Right atrium auricular region (tissue), 2 donors: ENCODE data around the gene MAU2. TPM values are rescaled to one million over a fixed set of nuclear protein-coding genes. Genes with fewer than 3 reads are reported as not detected.

ENCODE experiments used
- DNase-seq: peaks from one replicate; pipeline ENCODE4 v3.0.0-alpha.2; 2019; ENCODE audit warnings: low spot score
- H3K27ac ChIP-seq, 2 donors: fragments of 200-600 bp; sonication (generic); 1 replicate in 1 of 2; 2 replicates in 1 of 2; pipeline ENCODE4 v1.5.1; 2016 to 2019
- H3K27me3 ChIP-seq, 2 donors: fragments of 200-600 bp; sonication (generic); one replicate each; pipeline versions ENCODE4 v1.5.1 to v1.6.0; 2017 to 2019
- H3K36me3 ChIP-seq: fragments of 200-600 bp; sonication (generic); one replicate; pipeline ENCODE4 v1.5.1; 2016
- H3K4me1 ChIP-seq, 2 donors: fragments of 200-600 bp; sonication (generic); one replicate each; pipeline versions ENCODE4 v1.5.1 to v1.6.0; 2017 to 2019
- H3K4me3 ChIP-seq, 2 donors: fragments of 200-600 bp; sonication (generic); 1 replicate in 1 of 2; 2 replicates in 1 of 2; pipeline ENCODE4 v1.5.1; 2017 to 2019; ENCODE audit warnings: mild to moderate bottlenecking in 1 of 2, moderate library complexity in 1 of 2
- H3K9me3 ChIP-seq, 2 donors: fragments of 200-600 bp; sonication (generic); one replicate each; pipeline ENCODE4 v1.5.1; 2019
- CTCF ChIP-seq, 2 donors: fragments of 200-600 bp; sonication (generic); IDR thresholded peaks; one replicate each; pipeline ENCODE4 v1.5.1; 2019; ENCODE audit warnings: antibody characterized with exemption in 2 of 2
- total RNA-seq, 2 donors: library from RNA; depleted of rRNA; stranded (reverse); fragments of >200 nt; gene quantifications; one replicate each; pipeline ENCODE4 v1.1.0, GENCODE V29; 2016

MAU2 gene
- total RNA-seq, 2 donors from 2014 or later: 22.1 to 31.3 TPM

- Histone ChIP-seq H3K27ac (no peak overlapping the region), H3K4me3 (no peak overlapping the region), H3K27me3 (no peaks in the 10 kb centered on the region), H3K36me3 (peaks cover 49% of the 10 kb centered on the region), H3K9me3 (no peaks in the 10 kb centered on the region), H3K4me1 (peaks cover 0 to 18% of the 10 kb centered on the region in 2 donors)
- TF ChIP-seq CTCF (IDR thresholded peaks at IDR 0.05): no peak
- no peak for DNase-seq
Observed at GRCh38 chr19:19327672-19328071, 7.0 kb downstream of the MAU2 start.

GRCh38 chr19:19329126-19329525 lies 8.5 kb downstream of the MAU2 start:
- H3K27ac ChIP-seq: no peak overlapping the region
- H3K4me1 ChIP-seq: peaks cover 0 to 4% of the 10 kb centered on the region in 2 donors
- H3K9me3 ChIP-seq: no peaks in the 10 kb centered on the region
- H3K27me3 ChIP-seq: no peaks in the 10 kb centered on the region
- no peak for TF ChIP-seq CTCF (IDR thresholded peaks at IDR 0.05)
- peaks cover 40% of the 10 kb centered on the region for H3K36me3 ChIP-seq
- DNase-seq: no peak
- no peak overlapping the region for H3K4me3 ChIP-seq

- no peaks in the 10 kb centered on the region for H3K4me1 ChIP-seq
- no peak overlapping the region for H3K27ac ChIP-seq
- no peaks in the 10 kb centered on the region for H3K27me3 ChIP-seq
- DNase-seq: no peak
- H3K9me3 ChIP-seq: no peaks in the 10 kb centered on the region
- no peak overlapping the region for H3K4me3 ChIP-seq
- no peak for TF ChIP-seq CTCF (IDR thresholded peaks at IDR 0.05)
- H3K36me3 ChIP-seq: peaks cover 59% of the 10 kb centered on the region
Observed at GRCh38 chr19:19334063-19334988, 13.7 kb downstream of the MAU2 start.

- Histone ChIP-seq H3K36me3 (peaks cover 59% of the 10 kb centered on the region), H3K4me3 (no peak overlapping the region), H3K4me1 (no peaks in the 10 kb centered on the region), H3K27me3 (no peaks in the 10 kb centered on the region), H3K27ac (no peak overlapping the region), H3K9me3 (no peaks in the 10 kb centered on the region)
- DNase-seq: no peak
- no peak for TF ChIP-seq CTCF (IDR thresholded peaks at IDR 0.05)
Observed at GRCh38 chr19:19334989-19335344, 14.3 kb downstream of the MAU2 start.

GRCh38 chr19:19335408-19336158 lies 15.0 kb downstream of the MAU2 start:
- Histone ChIP-seq H3K36me3 (peaks cover 56% of the 10 kb centered on the region), H3K9me3 (no peaks in the 10 kb centered on the region), H3K27ac (no peak overlapping the region), H3K4me3 (no peak overlapping the region), H3K27me3 (no peaks in the 10 kb centered on the region), H3K4me1 (no peaks in the 10 kb centered on the region)
- TF ChIP-seq CTCF (IDR thresholded peaks at IDR 0.05): no peak
- no peak for DNase-seq
